HEK293 (cell line): ENCODE data around the gene OR10H4.

ENCODE experiments used
- BCL11A ChIP-seq: fragments of 450-650 bp; formaldehyde crosslinking; IDR thresholded peaks from 2 replicates; pipeline ENCODE4 v1.5.1; 2016; ENCODE audit warnings: low read depth, missing biosample characterization, missing genetic modification characterization
- BCL11B ChIP-seq: fragments of 450-650 bp; formaldehyde crosslinking; IDR thresholded peaks from 2 replicates; pipeline ENCODE4 v1.5.1; 2016; ENCODE audit warnings: low read depth, missing biosample characterization, missing genetic modification characterization
- CTCF ChIP-seq: fragments of 450-650 bp; formaldehyde crosslinking; IDR thresholded peaks from 2 replicates; pipeline ENCODE4 v1.5.1; 2016; ENCODE audit warnings: missing biosample characterization, missing genetic modification characterization
- GLI4 ChIP-seq: fragments of 450-650 bp; formaldehyde crosslinking; IDR thresholded peaks from 2 replicates; pipeline ENCODE4 v1.5.1; 2016; ENCODE audit warnings: missing biosample characterization, missing genetic modification characterization
- HOXC10 ChIP-seq: sonication (generic); formaldehyde crosslinking; IDR thresholded peaks from 2 replicates; pipeline ENCODE4 v1.8.1; 2023; ENCODE audit warnings: mild to moderate bottlenecking, missing genetic modification reagents
- KLF9 ChIP-seq: fragments of 450-650 bp; formaldehyde crosslinking; IDR thresholded peaks from 2 replicates; pipeline ENCODE4 v1.5.1; 2016; ENCODE audit warnings: missing biosample characterization, missing genetic modification characterization, low read depth
- PBX3 ChIP-seq: sonication (generic); formaldehyde crosslinking; IDR thresholded peaks from 2 replicates; pipeline ENCODE4 v1.8.1; 2022; ENCODE audit warnings: mild to moderate bottlenecking, moderate library complexity, missing genetic modification reagents
- ZNF112 ChIP-seq: fragments of 450-650 bp; formaldehyde crosslinking; IDR thresholded peaks from 2 replicates; pipeline ENCODE4 v1.5.0; 2017; ENCODE audit warnings: missing biosample characterization, missing genetic modification characterization
- ZNF391 ChIP-seq: fragments of 450-650 bp; formaldehyde crosslinking; IDR thresholded peaks from 2 replicates; pipeline ENCODE4 v1.5.1; 2016; ENCODE audit warnings: low read depth, missing biosample characterization, missing genetic modification characterization, borderline replicate concordance
- ZNF707 ChIP-seq: fragments of 450-650 bp; formaldehyde crosslinking; IDR thresholded peaks from 2 replicates; pipeline ENCODE4 v1.5.1; 2016; ENCODE audit warnings: missing biosample characterization, missing genetic modification characterization

GRCh38 chr19:15986701-15987100 lies 37.9 kb downstream of the OR10H4 start:
- TF ChIP-seq HOXC10 (CRISPR knock-in tag), result no peak
- TF ChIP-seq PBX3 (CRISPR knock-in tag), result no peak
- TF ChIP-seq ZNF707 (tag by site-specific recombination), result no peak
- no peak for TF ChIP-seq GLI4
- TF ChIP-seq ZNF112 (tag by site-specific recombination), result no peak
- TF ChIP-seq CTCF (tag by site-specific recombination), result no peak
- TF ChIP-seq BCL11A (tag by site-specific recombination), result no peak
- no peak for TF ChIP-seq KLF9 (tag by site-specific recombination)
- no peak for TF ChIP-seq ZNF391
- TF ChIP-seq BCL11B, result no peak
